ENCODE data around the gene TFDP1.

DNA sequence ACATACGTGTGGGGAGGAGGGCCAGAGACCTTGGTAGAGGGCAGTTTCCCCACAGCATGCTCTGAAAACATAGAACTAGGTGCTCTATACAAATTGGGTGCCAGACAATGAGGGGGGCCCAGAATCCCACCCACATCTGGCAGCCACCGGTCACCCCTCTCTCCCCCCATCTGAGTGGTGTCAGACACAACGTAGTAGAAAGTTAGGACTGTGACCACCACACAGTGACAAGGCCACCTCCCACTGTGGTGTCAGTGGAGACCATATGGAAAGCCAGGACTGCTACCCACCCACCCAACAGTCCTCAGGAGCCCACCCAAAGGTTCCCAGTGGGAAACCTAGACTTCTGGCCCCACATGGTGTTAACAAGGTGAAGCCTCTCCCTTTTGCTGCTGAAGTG lies 75.5 kb downstream of the TFDP1 start:
- TF ChIP-seq, protein P1, sequence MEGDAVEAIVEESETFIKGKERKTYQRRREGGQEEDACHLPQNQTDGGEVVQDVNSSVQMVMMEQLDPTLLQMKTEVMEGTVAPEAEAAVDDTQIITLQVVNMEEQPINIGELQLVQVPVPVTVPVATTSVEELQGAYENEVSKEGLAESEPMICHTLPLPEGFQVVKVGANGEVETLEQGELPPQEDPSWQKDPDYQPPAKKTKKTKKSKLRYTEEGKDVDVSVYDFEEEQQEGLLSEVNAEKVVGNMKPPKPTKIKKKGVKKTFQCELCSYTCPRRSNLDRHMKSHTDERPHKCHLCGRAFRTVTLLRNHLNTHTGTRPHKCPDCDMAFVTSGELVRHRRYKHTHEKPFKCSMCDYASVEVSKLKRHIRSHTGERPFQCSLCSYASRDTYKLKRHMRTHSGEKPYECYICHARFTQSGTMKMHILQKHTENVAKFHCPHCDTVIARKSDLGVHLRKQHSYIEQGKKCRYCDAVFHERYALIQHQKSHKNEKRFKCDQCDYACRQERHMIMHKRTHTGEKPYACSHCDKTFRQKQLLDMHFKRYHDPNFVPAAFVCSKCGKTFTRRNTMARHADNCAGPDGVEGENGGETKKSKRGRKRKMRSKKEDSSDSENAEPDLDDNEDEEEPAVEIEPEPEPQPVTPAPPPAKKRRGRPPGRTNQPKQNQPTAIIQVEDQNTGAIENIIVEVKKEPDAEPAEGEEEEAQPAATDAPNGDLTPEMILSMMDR (IDR thresholded peaks at IDR 0.05) = no peak
- no peak for TF ChIP-seq POLR2A (IDR thresholded peaks at IDR 0.05)
- no peak for TF ChIP-seq POLR2AphosphoS5 (IDR thresholded peaks at IDR 0.05; ENCODE audit: insufficient read depth in 1 of 2, low read depth in 1 of 2)

All from vagina (tissue), 2 donors.